Natural killer cell (primary cell): Measurements from ENCODE around the gene PPP2R5A. TPM values are rescaled to one million over a fixed set of nuclear protein-coding genes. Genes with fewer than 3 reads are reported as not detected.

ENCODE experiments used
- ATAC-seq, 3 donors: fragments of 150-1000 bp in 2 of 3; fragments of 200-7000 bp in 1 of 3; cut with Tn5 transposase; 1 replicate in 1 of 3; 2 replicates in 2 of 3; pipeline ENCODE4 v1.10.0; 2021; ENCODE audit warnings: mild to moderate bottlenecking in 2 of 3, moderate library complexity in 2 of 3
- DNase-seq, 2 donors: peaks; one replicate each; pipeline versions ENCODE4 v3.0.0 to v3.0.0-alpha.2; 2013 to 2021; ENCODE audit warnings: mixed read lengths in 1 of 2
- H3K27ac ChIP-seq: one replicate; pipeline ENCODE4 v1.5.1; 2013; ENCODE audit warnings: mild to moderate bottlenecking, low read length
- H3K27me3 ChIP-seq: one replicate; pipeline ENCODE4 v1.6.1; 2013; ENCODE audit warnings: low read length; ENCODE audit not compliant: control insufficient read depth, insufficient read depth
- H3K36me3 ChIP-seq: one replicate; pipeline ENCODE4 v1.6.1; 2013; ENCODE audit warnings: low read length; ENCODE audit not compliant: control insufficient read depth, insufficient read depth
- H3K4me1 ChIP-seq: one replicate; pipeline ENCODE4 v1.6.1; 2013; ENCODE audit warnings: low read length; ENCODE audit not compliant: control insufficient read depth, insufficient read depth
- H3K4me3 ChIP-seq: one replicate; pipeline ENCODE4 v1.5.1; 2013; ENCODE audit warnings: low read length
- H3K9me3 ChIP-seq: one replicate; pipeline ENCODE4 v1.6.1; 2013; ENCODE audit warnings: low read length; ENCODE audit not compliant: control insufficient read depth, insufficient read depth
- H3K27ac Mint-ChIP-seq, 2 donors: one replicate each; pipeline ENCODE4 v1.8.0; 2022; ENCODE audit warnings: mild to moderate bottlenecking in 2 of 2, mixed read lengths in 2 of 2, moderate library complexity in 1 of 2
- H3K27me3 Mint-ChIP-seq, 2 donors: one replicate each; pipeline ENCODE4 v1.8.0; 2022; ENCODE audit warnings: low read depth in 2 of 2, mixed read lengths in 2 of 2
- H3K36me3 Mint-ChIP-seq: one replicate; pipeline ENCODE4 v1.8.0; 2022; ENCODE audit warnings: mixed read lengths
- H3K4me1 Mint-ChIP-seq, 2 donors: one replicate each; pipeline ENCODE4 v1.8.0; 2022; ENCODE audit warnings: mixed read lengths in 2 of 2
- H3K4me3 Mint-ChIP-seq: one replicate; pipeline ENCODE4 v1.8.0; 2022; ENCODE audit warnings: mild to moderate bottlenecking, moderate library complexity, mixed read lengths
- H3K9me3 Mint-ChIP-seq, 2 donors: one replicate each; pipeline ENCODE4 v1.8.0; 2022; ENCODE audit warnings: mixed read lengths in 2 of 2
- CTCF ChIP-seq: fragments of 200-600 bp; IDR thresholded peaks from one replicate; pipeline ENCODE4 v1.8.0; 2022; ENCODE audit warnings: antibody characterized with exemption
- WGBS: methylation state at CpG from one replicate; pipeline ENCODE4 v1.1.7; 2013; ENCODE audit warnings: missing lambda C conversion rate; ENCODE audit not compliant: insufficient coverage; 5-methylcytosine and 5-hydroxymethylcytosine counted together
- intact Hi-C: fragments of 100-400 bp; cut with micrococcal nuclease; formaldehyde crosslinking; loops from one replicate; pipeline ENCODE4 v1.14.2; 2022
- total RNA-seq, 4 donors: library from RNA; stranded (reverse); fragments of 120-200 nt in 1 of 4; gene quantifications; one replicate each; pipeline versions ENCODE4 v1.2.3 to v1.2.4, GENCODE V29; 2013 to 2022

The PPP2R5A gene
- total RNA-seq, 3 donors from 2014 or later (not counting 1 experiment from before 2014, with no cell fraction given): 74.0 to 99.8 (median 86.4) TPM

GRCh38 chr1:212375986-212376385 lies 90.8 kb downstream of the PPP2R5A start:
- ATAC-seq (no peak), DNase-seq (no peak)
- intact Hi-C loops: no loop called here
- 97% methylated on average over 4 of the region's 5 CpGs for WGBS
- Histone ChIP-seq H3K9me3 (no peaks in the 10 kb centered on the region), H3K27me3 (no peaks in the 10 kb centered on the region), H3K4me3 (no peak overlapping the region), H3K27ac (no peak overlapping the region), H3K36me3 (peaks cover 24% of the 10 kb centered on the region), H3K4me1 (no peaks in the 10 kb centered on the region)
- H3K4me1 Mint-ChIP-seq: peaks cover 0 to 5% of the 10 kb centered on the region in 2 donors
- no peaks in the 10 kb centered on the region for H3K9me3 Mint-ChIP-seq
- H3K36me3 Mint-ChIP-seq: peaks cover 14% of the 10 kb centered on the region
- no peaks in the 10 kb centered on the region for H3K27me3 Mint-ChIP-seq
- TF ChIP-seq CTCF: no peak
- no peak overlapping the region for H3K4me3 Mint-ChIP-seq
- H3K27ac Mint-ChIP-seq: peak overlapping the region; percentile 32 to 39

GRCh38 chr1:212377644-212378043 lies 92.4 kb downstream of the PPP2R5A start:
- ATAC-seq: no peak
- Mint-ChIP-seq H3K36me3 (peaks cover 8% of the 10 kb centered on the region), H3K4me3 (no peak overlapping the region), H3K27ac (no peak overlapping the region), H3K9me3 (no peaks in the 10 kb centered on the region), H3K4me1 (peaks cover 0 to 5% of the 10 kb centered on the region in 2 donors), H3K27me3 (no peaks in the 10 kb centered on the region)
- DNase-seq: no peak
- H3K4me3 ChIP-seq: no peak overlapping the region
- no peaks in the 10 kb centered on the region for H3K4me1 ChIP-seq
- WGBS: 96% methylated on average over 3 of the region's 3 CpGs
- peaks cover 26% of the 10 kb centered on the region for H3K36me3 ChIP-seq
- no peak for TF ChIP-seq CTCF
- H3K27ac ChIP-seq: no peak overlapping the region
- H3K27me3 ChIP-seq: no peaks in the 10 kb centered on the region
- H3K9me3 ChIP-seq: no peaks in the 10 kb centered on the region
- intact Hi-C loops: no loop called here

GRCh38 chr1:212379366-212379765 lies 94.2 kb downstream of the PPP2R5A start:
- H3K27me3 ChIP-seq: no peaks in the 10 kb centered on the region
- H3K4me1 ChIP-seq: no peaks in the 10 kb centered on the region
- no peak overlapping the region for H3K27ac Mint-ChIP-seq
- H3K27me3 Mint-ChIP-seq: no peaks in the 10 kb centered on the region
- peaks cover 35% of the 10 kb centered on the region for H3K36me3 ChIP-seq
- H3K27ac ChIP-seq: no peak overlapping the region
- H3K9me3 Mint-ChIP-seq: no peaks in the 10 kb centered on the region
- no peak overlapping the region for H3K4me3 ChIP-seq
- TF ChIP-seq CTCF: no peak
- ATAC-seq (no peak), DNase-seq (no peak)
- WGBS: 88% methylated on average over 2 of the region's 2 CpGs
- intact Hi-C loops: no loop called here
- no peaks in the 10 kb centered on the region for H3K9me3 ChIP-seq
- no peak overlapping the region for H3K4me3 Mint-ChIP-seq
- H3K36me3 Mint-ChIP-seq: peaks cover 7% of the 10 kb centered on the region
- no peaks in the 10 kb centered on the region for H3K4me1 Mint-ChIP-seq

- H3K27ac Mint-ChIP-seq: no peak overlapping the region
- no peaks in the 10 kb centered on the region for H3K9me3 Mint-ChIP-seq
- H3K27ac ChIP-seq: no peak overlapping the region
- no peak for TF ChIP-seq CTCF
- DNase-seq: no peak
- H3K27me3 ChIP-seq: no peaks in the 10 kb centered on the region
- peaks cover 10 to 13% of the 10 kb centered on the region in 2 donors for H3K4me1 Mint-ChIP-seq
- WGBS: 79% methylated on average over 4 of the region's 4 CpGs
- peaks cover 48% of the 10 kb centered on the region for H3K36me3 ChIP-seq
- H3K4me3 ChIP-seq: no peak overlapping the region
- H3K9me3 ChIP-seq: no peaks in the 10 kb centered on the region
- ATAC-seq: peak in 1 of 3 donors; percentile 9
- H3K36me3 Mint-ChIP-seq: peaks cover 8% of the 10 kb centered on the region
- intact Hi-C loops: no loop called here
- H3K4me1 ChIP-seq: peaks cover 15% of the 10 kb centered on the region
- no peak overlapping the region for H3K4me3 Mint-ChIP-seq
- H3K27me3 Mint-ChIP-seq: no peaks in the 10 kb centered on the region
These were observed 96.3 kb downstream of the PPP2R5A start for GRCh38 chr1:212381397-212382035.
